Right lobe of liver (tissue), 6 donors: ENCODE results near the gene PCDHGB2. TPM values are rescaled to one million over a fixed set of nuclear protein-coding genes. Genes with fewer than 3 reads are reported as not detected.
"Not testable (repeated sequence)": the region's sequence is repeated elsewhere in the genome, so short reads cannot be mapped to it uniquely, and the experiment has no call there.

Source experiments
- ATAC-seq, 4 donors: fragments of 200-7000 bp; cut with Tn5 transposase; one replicate each; pipeline ENCODE4 v1.9.1; 2020; ENCODE audit warnings: mild to moderate bottlenecking in 4 of 4, moderate library complexity in 4 of 4
- DNase-seq, 3 donors: peaks; one replicate each; pipeline ENCODE4 v3.0.0-alpha.2; 2020
- H3K27ac ChIP-seq, 3 donors: fragments of 200-600 bp; one replicate each; pipeline ENCODE4 v1.8.0; 2022
- H3K27me3 ChIP-seq, 2 donors: fragments of 200-600 bp; one replicate each; pipeline ENCODE4 v1.8.0; 2022
- H3K36me3 ChIP-seq, 4 donors: fragments of 200-600 bp; sonication (generic) in 1 of 4; one replicate each; pipeline versions ENCODE4 v1.5.1 to v1.8.0; 2017 to 2022; ENCODE audit warnings: control low read depth in 1 of 4
- H3K4me1 ChIP-seq, 4 donors: fragments of 200-600 bp; sonication (generic) in 1 of 4; one replicate each; pipeline versions ENCODE4 v1.5.1 to v1.8.0; 2017 to 2022; ENCODE audit warnings: control low read depth in 1 of 4
- H3K4me3 ChIP-seq, 3 donors: fragments of 200-600 bp; one replicate each; pipeline ENCODE4 v1.8.0; 2022
- H3K9me3 ChIP-seq, 4 donors: fragments of 200-600 bp; sonication (generic) in 1 of 4; one replicate each; pipeline versions ENCODE4 v1.5.1 to v1.8.0; 2017 to 2022; ENCODE audit warnings: control low read depth in 1 of 4
- CTCF ChIP-seq, 4 donors: fragments of 200-600 bp in 3 of 4; fragments of 450-650 bp in 1 of 4; IDR thresholded peaks; one replicate each; pipeline versions ENCODE4 v1.5.1 to v1.8.0; 2016 to 2022; ENCODE audit warnings: antibody characterized with exemption in 4 of 4, mild to moderate bottlenecking in 2 of 4
- POLR2A ChIP-seq: fragments of 450-650 bp; IDR thresholded peaks from one replicate; pipeline ENCODE4 v1.6.1; 2017; ENCODE audit warnings: antibody characterized with exemption, mild to moderate bottlenecking
- WGBS: methylation state at CpG from one replicate; pipeline ENCODE4 v1.1.6; 2018; ENCODE audit warnings: low coverage, low lambda C conversion rate; ENCODE audit not compliant: insufficient coverage; ENCODE audit errors: missing lambda C conversion rate; 5-methylcytosine and 5-hydroxymethylcytosine counted together
- intact Hi-C, 2 donors: fragments of 100-400 bp; cut with DNase I; formaldehyde crosslinking; loops; one replicate each; pipeline versions ENCODE4 v1.11.2 to v1.14.1; 2022
- total RNA-seq, 6 experiments: library from RNA; depleted of rRNA in 2 of 6; stranded (reverse); fragments of >200 nt in 2 of 6; fragmentation: NEBNext Ultra II Directional in 3 of 6; extraction: Animal tissue kit (Norgen Biotek cat#: 25700) in 3 of 6; gene quantifications; one replicate each; pipeline versions ENCODE4 v1.1.0 to v1.2.4, GENCODE V29; 2016 to 2023
- donor health status: DM: no; HTN: yes; CAD: no.
- donor health status: DM: no; HTN: no; CAD: no.
- donor health status: DM: no; HTN: no; CAD: no.
- donor health status: DM: no; HTN: yes; CAD: no.
- donor health status: DM: no; HTN: yes; CAD: no.

Gene PCDHGB2
- total RNA-seq, 6 experiments from 2014 or later, result 0.51 to 2.8 (median 1.4) TPM

DNA sequence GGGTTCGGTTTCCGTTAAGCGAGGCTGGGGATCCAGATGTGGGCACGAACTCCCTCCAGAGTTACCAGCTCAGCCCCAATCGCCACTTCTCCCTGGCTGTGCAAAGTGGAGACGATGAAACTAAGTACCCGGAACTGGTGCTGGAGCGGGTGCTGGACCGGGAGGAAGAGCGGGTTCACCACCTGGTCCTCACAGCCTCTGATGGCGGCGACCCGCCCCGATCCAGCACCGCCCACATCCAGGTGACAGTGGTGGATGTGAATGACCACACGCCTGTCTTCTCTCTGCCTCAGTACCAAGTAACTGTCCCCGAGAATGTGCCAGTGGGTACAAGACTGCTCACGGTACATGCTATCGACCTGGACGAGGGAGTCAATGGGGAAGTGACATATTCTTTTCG lies 23.6 kb downstream of the PCDHGB2 start:
- no peak for TF ChIP-seq CTCF (IDR thresholded peaks at IDR 0.05)
- no peak for TF ChIP-seq POLR2A
- no peak overlapping the region for H3K4me3 ChIP-seq
- WGBS, result 28% methylated on average over 20 of the region's 21 CpGs
- H3K4me1 ChIP-seq, result no peaks in the 10 kb centered on the region
- no peak for DNase-seq
- intact Hi-C loops, result no loop called here
- H3K36me3 ChIP-seq, result no peaks in the 10 kb centered on the region
- H3K9me3 ChIP-seq, result peaks cover 0 to 4% (median under 1%) of the 10 kb centered on the region in 4 donors
- H3K27ac ChIP-seq, result no peak overlapping the region
- H3K27me3 ChIP-seq, result no peaks in the 10 kb centered on the region
- ATAC-seq, result no peak

GRCh38 chr5:141384471-141385267 lies 24.9 kb downstream of the PCDHGB2 start:
- intact Hi-C loops, result no loop called here
- no peak for DNase-seq
- H3K27ac ChIP-seq, result no peak overlapping the region
- H3K4me3 ChIP-seq, result no peak overlapping the region
- WGBS, result 10% methylated on average over 4 of the region's 43 CpGs
- no peaks in the 10 kb centered on the region for H3K27me3 ChIP-seq
- no peaks in the 10 kb centered on the region for H3K4me1 ChIP-seq
- H3K36me3 ChIP-seq, result no peaks in the 10 kb centered on the region
- H3K9me3 ChIP-seq, result peaks cover 0 to 14% (median 2%) of the 10 kb centered on the region in 4 donors
- TF ChIP-seq CTCF (IDR thresholded peaks at IDR 0.05) (no peak), POLR2A (no peak)
- ATAC-seq, result no peak

- H3K9me3 ChIP-seq, result peaks cover 0 to 14% (median 5%) of the 10 kb centered on the region in 4 donors
- H3K4me1 ChIP-seq, H3K27ac ChIP-seq, intact Hi-C loops, H3K36me3 ChIP-seq, H3K27me3 ChIP-seq, DNase-seq: not testable (repeated sequence)
- TF ChIP-seq CTCF (IDR thresholded peaks at IDR 0.05), result peak; percentile 30 to 48 (median 45)
- WGBS, result 9% methylated on average over 17 of the region's 40 CpGs
- peak within 1 kb of the TSS; percentile 17 to 27 (median 24) for H3K4me3 ChIP-seq
- peak; percentile 92 to 97 (median 96) for ATAC-seq
Measured at GRCh38 chr5:141387557-141388311, 27.9 kb downstream of the PCDHGB2 start, which contains the start of gene PCDHGB4. TSS of gene PCDHGB4 (plus strand) at chr5:141387698. CDS start at chr5:141387885, 187 bp downstream.

DNA sequence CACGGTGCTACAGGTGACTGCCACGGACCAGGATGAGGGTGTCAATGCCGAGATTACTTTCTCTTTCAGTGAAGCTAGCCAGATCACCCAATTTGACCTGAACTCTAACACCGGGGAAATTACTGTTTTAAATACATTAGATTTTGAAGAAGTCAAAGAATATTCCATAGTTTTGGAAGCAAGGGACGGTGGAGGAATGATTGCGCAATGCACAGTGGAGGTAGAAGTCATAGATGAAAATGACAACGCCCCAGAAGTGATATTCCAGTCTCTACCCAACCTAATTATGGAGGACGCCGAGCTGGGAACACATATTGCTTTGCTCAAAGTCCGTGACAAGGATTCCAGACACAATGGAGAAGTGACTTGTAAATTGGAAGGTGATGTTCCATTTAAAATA lies 28.9 kb downstream of the PCDHGB2 start:
- DNase-seq (no peak), ATAC-seq (no peak)
- no peak overlapping the region for H3K27ac ChIP-seq
- intact Hi-C loops, result no loop called here
- H3K9me3 ChIP-seq, result peaks cover 0 to 14% (median 5%) of the 10 kb centered on the region in 4 donors
- TF ChIP-seq CTCF (IDR thresholded peaks at IDR 0.05), result no peak
- no peak for TF ChIP-seq POLR2A
- H3K4me1 ChIP-seq, result no peaks in the 10 kb centered on the region
- H3K36me3 ChIP-seq, result peaks cover 0 to 3% (median 0%) of the 10 kb centered on the region in 4 donors
- 47% methylated on average over 10 of the region's 10 CpGs for WGBS
- no peaks in the 10 kb centered on the region for H3K27me3 ChIP-seq
- H3K4me3 ChIP-seq, result no peak overlapping the region
